ENCODE measurements around the gene B4GALT6.

The B4GALT6 gene

GRCh38 chr18:31631526-31631925, 52.9 kb downstream of the B4GALT6 start:
- DNase-seq, result no peak

GRCh38 chr18:31630549-31630948, 53.8 kb downstream of the B4GALT6 start:
- no peak for DNase-seq

- no peak for DNase-seq
Observed at GRCh38 chr18:31626409-31626808, 58.0 kb downstream of the B4GALT6 start.

GRCh38 chr18:31624892-31625640, 59.3 kb downstream of the B4GALT6 start:
- no peak for DNase-seq

GRCh38 chr18:31619291-31619690, 65.1 kb downstream of the B4GALT6 start:
- no peak for DNase-seq

- no peak for DNase-seq
Observed at GRCh38 chr18:31618801-31619200, 65.6 kb downstream of the B4GALT6 start.

GRCh38 chr18:31617031-31617717, 67.2 kb downstream of the B4GALT6 start:
- DNase-seq, result no peak

GRCh38 chr18:31616586-31616985, 67.8 kb downstream of the B4GALT6 start:
- no peak for DNase-seq

- DNase-seq, result no peak
Observed at GRCh38 chr18:31614044-31614443, 70.3 kb downstream of the B4GALT6 start.

GRCh38 chr18:31612124-31612523, 72.3 kb downstream of the B4GALT6 start:
- no peak for DNase-seq

GRCh38 chr18:31611511-31611910, 72.9 kb downstream of the B4GALT6 start:
- DNase-seq, result no peak

- DNase-seq, result no peak
Observed at GRCh38 chr18:31610286-31611205, 73.8 kb downstream of the B4GALT6 start.

GRCh38 chr18:31609886-31610285, 74.5 kb downstream of the B4GALT6 start:
- no peak for DNase-seq

- no peak for DNase-seq
Observed at GRCh38 chr18:31607384-31607783, 77.0 kb downstream of the B4GALT6 start.

- no peak for DNase-seq
Observed at GRCh38 chr18:31606265-31606664, 78.1 kb downstream of the B4GALT6 start.

GRCh38 chr18:31603315-31603714, 81.1 kb downstream of the B4GALT6 start:
- DNase-seq, result no peak

GRCh38 chr18:31598021-31598805, 86.2 kb downstream of the B4GALT6 start:
- DNase-seq, result no peak

GRCh38 chr18:31596081-31596872, 88.1 kb downstream of the B4GALT6 start:
- DNase-seq, result no peak

- no peak for DNase-seq
Observed at GRCh38 chr18:31595121-31595771, 89.1 kb downstream of the B4GALT6 start.

- no peak for DNase-seq
Observed at GRCh38 chr18:31592506-31593157, 91.7 kb downstream of the B4GALT6 start.

- DNase-seq, result no peak
Observed at GRCh38 chr18:31591628-31592027, 92.8 kb downstream of the B4GALT6 start, which contains the start of gene TTR. Gene TTR (plus strand): TSS chr18:31591877. CDS start chr18:31591903, 26 bp downstream.

All from stimulated activated CD4-positive, alpha-beta T cell treated with anti-CD3 and anti-CD28 coated beads, Interleukin-4, amount 100 ng/mL, for 1 hour (primary cell).